ENCODE data around the gene ABHD5.

ABHD5 gene

GRCh38 chr3:43759297-43759782 is 68.6 kb downstream of the ABHD5 start:
- no peak for DNase-seq

- no peak for DNase-seq
These were observed 69.2 kb downstream of the ABHD5 start for GRCh38 chr3:43759938-43760337.

GRCh38 chr3:43760938-43761337 is 70.2 kb downstream of the ABHD5 start:
- no peak for DNase-seq

GRCh38 chr3:43762451-43762850 is 71.7 kb downstream of the ABHD5 start:
- DNase-seq = no peak

GRCh38 chr3:43764056-43764455 is 73.3 kb downstream of the ABHD5 start:
- DNase-seq = no peak

- no peak for DNase-seq
These were observed 73.7 kb downstream of the ABHD5 start for GRCh38 chr3:43764471-43764870.

- DNase-seq = no peak
These were observed 74.8 kb downstream of the ABHD5 start for GRCh38 chr3:43765521-43765971.

GRCh38 chr3:43766672-43767465 is 76.1 kb downstream of the ABHD5 start:
- no peak for DNase-seq

GRCh38 chr3:43768381-43768973 is 77.7 kb downstream of the ABHD5 start:
- no peak for DNase-seq

- DNase-seq = peak; percentile 17
These were observed 78.6 kb downstream of the ABHD5 start for GRCh38 chr3:43769097-43769884.

GRCh38 chr3:43769885-43770425 is 79.2 kb downstream of the ABHD5 start:
- DNase-seq = no peak

- DNase-seq = no peak
These were observed 79.8 kb downstream of the ABHD5 start for GRCh38 chr3:43770426-43771103.

- no peak for DNase-seq
These were observed 80.9 kb downstream of the ABHD5 start for GRCh38 chr3:43771610-43772009.

GRCh38 chr3:43773273-43774094 is 82.7 kb downstream of the ABHD5 start:
- DNase-seq = no peak

- DNase-seq = no peak
These were observed 84.1 kb downstream of the ABHD5 start for GRCh38 chr3:43774799-43775198.

GRCh38 chr3:43776101-43776500 is 85.4 kb downstream of the ABHD5 start:
- no peak for DNase-seq

GRCh38 chr3:43779850-43780249 is 89.1 kb downstream of the ABHD5 start:
- DNase-seq = no peak

GRCh38 chr3:43782541-43782940 is 91.8 kb downstream of the ABHD5 start:
- DNase-seq = no peak

All from NCI-H187 treated with DMSO at 0.1 percent for 48 hours (cell line).